LNCAP (cell line): ENCODE data around the gene TRAIP.

Experiments used
- TF ChIP-seq, protein P1 (sequence below): fragments of 450-650 bp; IDR thresholded peaks from 2 replicates; pipeline ENCODE4 v1.5.1; 2017; ENCODE audit warnings: mild to moderate bottlenecking

The TRAIP gene

DNA sequence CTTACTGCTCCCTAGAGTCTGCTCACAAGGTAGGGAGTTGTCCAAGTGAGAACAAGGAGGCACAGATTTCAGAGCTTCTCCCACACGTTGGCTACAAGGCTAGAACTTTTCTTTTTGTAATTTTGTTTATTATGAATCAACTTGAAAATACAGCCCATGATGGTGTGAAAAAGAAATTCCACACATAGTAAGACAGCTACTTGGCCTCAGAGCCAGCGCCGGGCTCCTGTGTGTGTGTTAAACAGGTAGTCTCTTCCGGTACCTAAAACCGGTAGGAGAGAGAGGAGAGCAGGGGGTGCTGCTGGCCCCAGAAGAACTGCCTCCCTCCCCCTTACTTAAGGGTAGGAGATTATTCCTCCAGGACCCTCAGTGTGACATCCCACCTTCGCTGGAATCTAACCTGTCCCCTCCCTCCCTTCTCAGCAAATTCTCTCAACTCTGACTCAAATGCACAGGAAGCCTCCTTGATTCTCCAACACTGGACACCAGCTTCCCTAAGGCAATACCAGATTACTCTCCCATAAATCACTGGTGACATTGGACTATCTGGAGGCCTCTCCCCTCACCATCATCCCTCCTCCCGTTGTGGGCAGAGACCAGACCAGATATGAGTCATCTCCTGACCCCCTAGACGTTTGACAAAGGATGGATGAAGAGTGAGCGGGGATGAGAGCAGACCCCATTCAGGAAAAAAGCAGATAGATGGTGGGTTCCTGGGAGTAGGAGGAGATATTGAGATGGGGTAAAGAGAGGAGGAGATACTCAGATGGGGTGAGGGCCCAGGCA lies 65.5 kb downstream of the TRAIP start:
- TF ChIP-seq, protein P1, sequence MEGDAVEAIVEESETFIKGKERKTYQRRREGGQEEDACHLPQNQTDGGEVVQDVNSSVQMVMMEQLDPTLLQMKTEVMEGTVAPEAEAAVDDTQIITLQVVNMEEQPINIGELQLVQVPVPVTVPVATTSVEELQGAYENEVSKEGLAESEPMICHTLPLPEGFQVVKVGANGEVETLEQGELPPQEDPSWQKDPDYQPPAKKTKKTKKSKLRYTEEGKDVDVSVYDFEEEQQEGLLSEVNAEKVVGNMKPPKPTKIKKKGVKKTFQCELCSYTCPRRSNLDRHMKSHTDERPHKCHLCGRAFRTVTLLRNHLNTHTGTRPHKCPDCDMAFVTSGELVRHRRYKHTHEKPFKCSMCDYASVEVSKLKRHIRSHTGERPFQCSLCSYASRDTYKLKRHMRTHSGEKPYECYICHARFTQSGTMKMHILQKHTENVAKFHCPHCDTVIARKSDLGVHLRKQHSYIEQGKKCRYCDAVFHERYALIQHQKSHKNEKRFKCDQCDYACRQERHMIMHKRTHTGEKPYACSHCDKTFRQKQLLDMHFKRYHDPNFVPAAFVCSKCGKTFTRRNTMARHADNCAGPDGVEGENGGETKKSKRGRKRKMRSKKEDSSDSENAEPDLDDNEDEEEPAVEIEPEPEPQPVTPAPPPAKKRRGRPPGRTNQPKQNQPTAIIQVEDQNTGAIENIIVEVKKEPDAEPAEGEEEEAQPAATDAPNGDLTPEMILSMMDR = no peak

DNA sequence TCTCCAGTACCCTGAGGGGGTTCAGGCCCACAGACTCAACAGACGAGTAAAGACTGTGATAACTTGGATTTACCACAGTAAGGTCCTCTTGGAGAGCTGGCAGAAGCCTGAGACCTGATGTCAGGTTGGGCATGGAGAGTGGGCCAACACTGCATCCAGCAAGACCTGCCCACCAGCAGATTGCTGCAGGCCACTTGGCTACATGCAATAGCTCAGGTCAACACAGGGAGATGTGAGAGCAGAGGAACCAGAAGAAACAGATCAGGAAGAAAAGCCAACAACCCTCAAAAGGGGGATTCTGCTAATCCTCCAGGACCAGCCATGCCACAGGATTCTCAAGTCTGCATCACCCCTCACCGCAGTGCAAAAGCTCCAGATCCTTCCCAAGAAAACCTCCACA lies 68.3 kb downstream of the TRAIP start:
- TF ChIP-seq, protein P1 = no peak

DNA sequence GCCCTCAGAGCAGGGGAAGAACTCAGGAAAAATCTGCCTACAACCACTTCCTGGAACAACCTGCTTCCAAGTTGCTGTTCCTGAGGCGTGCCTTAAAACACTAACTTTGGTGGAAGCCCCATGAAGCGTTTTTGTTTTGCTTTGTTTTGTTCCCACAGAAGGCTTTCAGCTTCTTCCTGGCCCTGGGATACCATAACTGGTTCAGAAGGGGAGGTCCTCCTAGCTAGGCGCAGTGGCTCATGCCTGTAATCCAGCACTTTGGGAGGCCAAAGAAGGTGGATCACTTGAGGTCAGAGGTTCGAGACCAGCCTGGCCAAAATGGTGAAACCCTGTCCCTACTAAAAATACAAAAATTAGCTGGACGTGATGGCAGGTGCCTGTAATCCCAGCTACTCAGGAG lies 68.8 kb downstream of the TRAIP start:
- TF ChIP-seq, protein P1 = no peak

DNA sequence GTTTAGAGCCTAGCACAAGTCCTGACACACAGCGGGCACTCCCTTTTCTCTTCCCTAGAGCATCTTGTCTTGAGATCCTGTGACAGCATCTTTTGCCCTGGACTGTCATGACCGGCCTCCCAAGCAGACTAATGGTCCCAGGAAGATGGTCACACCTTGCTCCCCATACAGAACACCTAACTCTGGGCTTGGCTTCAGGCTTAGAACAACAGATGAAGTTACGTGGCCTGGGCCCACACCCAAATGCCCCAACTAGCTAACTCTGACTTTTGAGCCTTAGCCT lies 69.2 kb downstream of the TRAIP start:
- TF ChIP-seq, protein P1 = no peak

DNA sequence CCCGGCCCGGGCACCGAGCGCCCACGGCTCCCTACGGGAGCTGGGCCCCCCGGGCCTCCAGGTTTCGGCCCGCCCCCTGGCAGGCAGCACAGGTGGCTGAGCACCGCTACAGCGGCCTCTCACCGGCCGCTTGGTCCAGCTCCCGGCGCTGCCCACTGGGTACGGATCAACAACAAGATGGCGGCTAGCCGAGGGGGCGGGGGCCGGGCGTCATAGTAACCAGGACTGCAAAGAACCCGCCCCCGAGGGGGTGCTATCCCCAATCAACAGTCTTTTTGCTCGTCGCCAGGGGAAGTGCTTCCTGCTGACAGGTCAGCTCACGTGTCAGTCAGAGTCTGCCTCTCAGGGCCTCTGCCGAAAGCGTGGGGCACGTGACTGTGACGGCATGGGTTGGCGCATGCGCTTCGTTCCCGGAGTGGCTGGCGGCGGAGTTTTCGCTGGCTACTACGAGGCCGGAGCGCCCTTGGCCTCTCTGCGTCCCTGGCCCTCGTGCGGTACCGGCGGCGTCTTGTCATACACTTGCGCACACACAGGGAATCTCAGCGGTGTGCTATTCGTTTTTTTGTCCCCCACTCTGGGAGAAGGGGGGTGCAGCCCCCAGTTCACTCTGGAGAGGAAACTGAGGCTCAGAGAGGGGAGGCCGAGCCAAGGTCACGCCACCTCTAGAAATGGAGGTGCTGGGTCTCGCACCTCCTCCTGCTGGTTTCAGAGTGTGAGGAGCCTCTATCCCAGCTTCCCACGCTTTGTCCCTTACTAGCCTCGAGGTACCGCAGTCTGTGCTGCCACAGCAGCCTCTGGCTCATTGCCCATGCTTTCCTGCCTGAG lies 69.8 kb downstream of the TRAIP start, which contains the start of gene IP6K1:
TSS of gene IP6K1 (minus strand) at position 186 of the 825 bp plus-strand sequence. CDS start 38,502 bp downstream, outside the sequence.
- TF ChIP-seq, protein P1 = no peak

DNA sequence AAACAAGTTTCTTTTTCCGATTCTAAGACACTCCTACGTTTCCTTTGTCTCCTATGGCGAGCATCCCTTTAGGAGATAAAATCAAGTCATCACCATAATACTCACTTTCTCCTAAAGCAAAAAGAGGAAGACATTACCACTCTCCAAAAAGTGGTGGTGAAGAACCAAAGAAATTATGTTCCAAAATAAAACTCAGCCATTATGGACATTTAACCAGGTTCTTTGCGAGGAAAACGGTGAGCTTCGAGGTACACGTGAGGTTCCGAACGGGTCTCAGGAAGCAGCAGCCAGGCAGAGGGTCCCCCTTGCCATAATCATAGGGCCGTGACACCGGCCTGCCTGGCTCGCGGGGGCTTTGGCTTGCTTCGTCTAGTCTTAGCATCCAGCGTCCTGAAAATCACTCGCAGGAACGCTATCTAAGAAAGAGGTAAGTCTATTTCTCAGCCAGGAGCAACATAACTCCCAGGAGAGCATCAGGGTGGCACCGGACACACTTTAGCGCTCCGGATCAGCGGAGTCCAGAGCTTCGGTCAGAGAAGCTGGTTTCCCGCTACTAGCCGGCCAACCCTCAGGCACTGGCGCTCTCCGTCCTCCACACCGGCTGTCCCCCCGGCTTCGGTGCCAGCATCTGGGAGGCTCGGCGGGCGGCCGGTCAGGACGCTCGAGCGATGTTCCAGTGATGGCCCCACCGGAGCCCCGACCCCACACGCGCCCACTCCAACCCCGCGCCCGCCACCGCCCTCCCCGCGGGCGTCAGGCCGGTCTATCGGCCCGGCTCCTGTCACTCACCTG lies 70.6 kb downstream of the TRAIP start:
- TF ChIP-seq, protein P1 = no peak

DNA sequence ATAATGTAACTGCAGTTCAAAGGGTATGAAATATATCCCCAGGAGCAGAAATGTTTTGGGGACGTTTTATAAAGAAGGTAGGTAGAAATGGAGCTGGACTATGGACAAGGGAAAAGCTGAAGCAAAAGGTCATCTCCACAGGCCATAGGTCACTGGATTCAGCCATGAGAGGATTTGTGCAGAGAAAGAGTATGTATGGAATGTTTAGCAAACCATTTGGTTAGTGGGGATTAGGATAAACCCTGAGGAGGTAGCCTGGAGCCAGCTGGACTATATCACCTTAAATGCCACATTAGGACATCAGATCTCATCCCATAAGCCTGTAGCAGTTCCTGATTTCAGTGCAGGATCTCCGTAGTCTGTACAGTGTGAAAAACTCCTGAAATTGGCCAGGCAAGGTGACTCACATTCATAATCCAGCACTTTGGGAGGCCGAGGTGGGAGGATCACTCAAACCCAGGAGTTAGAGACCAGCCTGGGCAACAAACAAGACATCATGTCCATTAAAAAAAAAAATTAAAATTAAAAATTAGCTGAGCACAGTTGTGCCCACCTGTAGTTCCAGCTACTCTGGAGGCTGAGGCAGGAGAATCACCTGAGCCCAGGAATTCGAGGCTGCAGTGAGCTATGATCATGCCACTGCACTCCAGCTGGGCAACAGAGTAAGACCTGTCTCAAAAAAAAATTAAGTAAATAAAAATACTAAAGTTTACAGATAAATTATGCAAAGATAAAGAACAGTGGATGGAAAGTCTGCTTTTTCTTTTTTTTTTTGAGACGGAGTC lies 74.8 kb downstream of the TRAIP start:
- TF ChIP-seq, protein P1 = no peak
